ENCODE measurements around the gene MYBPC1. TPM values are rescaled to one million over a fixed set of nuclear protein-coding genes. Genes with fewer than 3 reads are reported as not detected.
A peak's percentile ranks its signal among the peaks of the same experiment; 100 is the strongest.

Gene MYBPC1
- total and polyA plus RNA-seq, 2 of the 4 experiments (the other 2 are of a cell fraction) = not detected

- POLR2A ChIA-PET (ENCODE audit: unreplicated experiment) = no interaction called here
- H3K9me3 ChIP-seq (ENCODE audit: control insufficient read depth, insufficient read depth, low read length) = no peaks in the 10 kb centered on the region
- in situ Hi-C loops (cut with MboI; ENCODE audit: low sequenced_read_pairs) = no loop called here
- no peak overlapping the region for H3K4me2 ChIP-seq (ENCODE audit: low read depth, low read length)
- H3K9me1 ChIP-seq (ENCODE audit: insufficient read depth, low read length) = no peaks in the 10 kb centered on the region
- H4K5ac ChIP-seq (ENCODE audit: low read depth, low read length) = no peak overlapping the region
- peaks cover 4% of the 10 kb centered on the region; the same call in 1 of the 2 replicates for H4K20me1 ChIP-seq (ENCODE audit: insufficient read depth, low read length)
- no peak overlapping the region for H3K56ac ChIP-seq (ENCODE audit: extremely low read depth, insufficient read depth, low read length)
- H2AK9ac ChIP-seq (replicated peaks; ENCODE audit: low read depth, low read length, poor library complexity) = no peak overlapping the region
- H3K4me1 ChIP-seq (ENCODE audit: control insufficient read depth, insufficient read depth, low read length) = no peaks in the 10 kb centered on the region
- H3K18ac ChIP-seq (ENCODE audit: low read depth, low read length) = no peak overlapping the region
- H2BK20ac ChIP-seq (ENCODE audit: low read depth, low read length) = no peak overlapping the region
- H3K4me3 ChIP-seq (ENCODE audit: insufficient read depth, low read depth, low read length) = no peak overlapping the region
- DNase-seq = peak; percentile 55
- no peak overlapping the region for H2BK15ac ChIP-seq (ENCODE audit: low read depth, low read length)
- no peak overlapping the region for H3K9ac ChIP-seq (ENCODE audit: low read depth, low read length)
- no peak for TF ChIP-seq CTCF (conservative IDR thresholded peaks at IDR 0.05; ENCODE audit: low read depth, low read length)
- no peak for TF ChIP-seq NFE2L2 (IDR thresholded peaks at IDR 0.05; ENCODE audit: low read depth, low read length)
- TF ChIP-seq MAFK (IDR thresholded peaks at IDR 0.05; ENCODE audit: low read depth, low read length) = no peak
- no peak for TF ChIP-seq POLR2A (IDR thresholded peaks at IDR 0.05; ENCODE audit: low read depth, low read length)
- TF ChIP-seq MAZ (IDR thresholded peaks at IDR 0.05; ENCODE audit: borderline replicate concordance, low read depth, low read length) = no peak
- no peak for TF ChIP-seq RFX5 (IDR thresholded peaks at IDR 0.05; ENCODE audit: low read depth, low read length)
- no peak for TF ChIP-seq RCOR1 (IDR thresholded peaks at IDR 0.05; ENCODE audit: insufficient replicate concordance, low read length)
- TF ChIP-seq CHD1 (IDR thresholded peaks at IDR 0.05; ENCODE audit: low read depth, low read length) = no peak
- TF ChIP-seq, protein P1, sequence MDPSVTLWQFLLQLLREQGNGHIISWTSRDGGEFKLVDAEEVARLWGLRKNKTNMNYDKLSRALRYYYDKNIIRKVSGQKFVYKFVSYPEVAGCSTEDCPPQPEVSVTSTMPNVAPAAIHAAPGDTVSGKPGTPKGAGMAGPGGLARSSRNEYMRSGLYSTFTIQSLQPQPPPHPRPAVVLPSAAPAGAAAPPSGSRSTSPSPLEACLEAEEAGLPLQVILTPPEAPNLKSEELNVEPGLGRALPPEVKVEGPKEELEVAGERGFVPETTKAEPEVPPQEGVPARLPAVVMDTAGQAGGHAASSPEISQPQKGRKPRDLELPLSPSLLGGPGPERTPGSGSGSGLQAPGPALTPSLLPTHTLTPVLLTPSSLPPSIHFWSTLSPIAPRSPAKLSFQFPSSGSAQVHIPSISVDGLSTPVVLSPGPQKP (IDR thresholded peaks at IDR 0.05; ENCODE audit: borderline replicate concordance, low read depth, low read length) = no peak
- no peak for TF ChIP-seq SMC3 (IDR thresholded peaks at IDR 0.05; ENCODE audit: low read depth, low read length)
- no peak for TF ChIP-seq CEBPB (IDR thresholded peaks at IDR 0.05; ENCODE audit: low read depth, low read length)
- no peak for TF ChIP-seq MXI1 (IDR thresholded peaks at IDR 0.05; ENCODE audit: borderline replicate concordance, low read depth, low read length)
- TF ChIP-seq BHLHE40 (IDR thresholded peaks at IDR 0.05; ENCODE audit: low read depth, low read length) = no peak
- H3K14ac ChIP-seq (replicated peaks; ENCODE audit: low read depth, low read length) = no peak overlapping the region
- dilution Hi-C loops (cut with HindIII; ENCODE audit: low sequenced_read_pairs, unreplicated experiment) = no loop called here
- intact Hi-C loops (cut with micrococcal nuclease) = no loop called here
- H3K4ac ChIP-seq (ENCODE audit: low read depth, low read length) = no peak overlapping the region
- H4K91ac ChIP-seq (ENCODE audit: insufficient read depth, low read depth, low read length) = no peak overlapping the region
- H2AK5ac ChIP-seq (ENCODE audit: low read depth, low read length) = no peak overlapping the region
- no peak overlapping the region for H4K8ac ChIP-seq (ENCODE audit: low read depth in 2 of 2, low read length in 2 of 2)
- peak; percentile 49 for ATAC-seq (ENCODE audit: low read depth)
- no TSS peak for BruUV-seq (replicated peaks)
- CTCF ChIA-PET = interaction anchor here (1.0 kb wide), 2 partner anchors 8 to 15 kb away, joined by 3 read pairs; no protein-coding TSS in a partner anchor
- H2BK5ac ChIP-seq (ENCODE audit: low read depth, low read length, poor library complexity, severe bottlenecking) = no peak overlapping the region
- H3K36me3 ChIP-seq (ENCODE audit: control insufficient read depth, insufficient read depth, low read length) = no peaks in the 10 kb centered on the region
- peaks cover 11 to 25% of the 10 kb centered on the region in 2 experiments; a peak in 3 of 4 replicates for H3K79me1 ChIP-seq (ENCODE audit: low read depth in 1 of 2, low read length in 2 of 2)
- H2AFZ ChIP-seq (replicated peaks; ENCODE audit: low read length, poor library complexity) = no peak overlapping the region
- no peak overlapping the region for H2BK120ac ChIP-seq (ENCODE audit: low read depth, low read length)
- no peaks in the 10 kb centered on the region for H3K27me3 ChIP-seq (ENCODE audit: control insufficient read depth, insufficient read depth, low read length)
- no peak overlapping the region for H3K23ac ChIP-seq (ENCODE audit: low read depth, low read length)
- no peak overlapping the region for H3K27ac ChIP-seq (ENCODE audit: insufficient read depth, low read length)
Observed at GRCh38 chr12:101707131-101707782, 112.5 kb downstream of the MYBPC1 start.

All from IMR-90 (cell line).